MM.1S (cell line): Measurements from ENCODE around the gene SPACA9.

Source experiments
- DNase-seq: peaks from one replicate; pipeline ENCODE4 v3.0.0-alpha.2; 2015
- H2AFZ ChIP-seq: fragments of 300-600 bp; sonication (generic); 2 replicates; pipeline ENCODE4 v1.6.0; 2016; ENCODE audit warnings: antibody characterized with exemption, low read length
- H3F3A ChIP-seq: fragments of 300-600 bp; sonication (generic); 2 replicates; pipeline ENCODE4 v1.6.1; 2016; ENCODE audit warnings: mild to moderate bottlenecking, antibody characterized with exemption, low read length, moderate library complexity, mixed read lengths; ENCODE audit not compliant: insufficient read depth
- H3K27ac ChIP-seq: fragments of 300-600 bp; sonication (generic); 2 replicates; pipeline ENCODE4 v1.5.1; 2016; ENCODE audit warnings: mild to moderate bottlenecking, low read length
- H3K27me3 ChIP-seq: fragments of 300-600 bp; sonication (generic); replicated peaks from 2 replicates; pipeline ENCODE4 v1.6.0; 2016; ENCODE audit warnings: low read length; ENCODE audit not compliant: insufficient read depth
- H3K36me3 ChIP-seq: fragments of 300-600 bp; sonication (generic); replicated peaks from 2 replicates; pipeline ENCODE4 v1.6.1; 2016; ENCODE audit warnings: mild to moderate bottlenecking, low read length, mixed read lengths; ENCODE audit not compliant: insufficient read depth
- H3K4me1 ChIP-seq: fragments of 300-600 bp; sonication (generic); 2 replicates; pipeline ENCODE4 v1.6.1; 2016; ENCODE audit warnings: low read length, mixed read lengths
- H3K4me2 ChIP-seq: fragments of 300-600 bp; sonication (generic); 2 replicates; pipeline ENCODE4 v1.6.0; 2016; ENCODE audit warnings: low read depth, low read length
- H3K4me3 ChIP-seq: fragments of 300-600 bp; sonication (generic); 2 replicates; pipeline ENCODE4 v1.5.1; 2016; ENCODE audit warnings: low read length, mixed read lengths
- H3K79me2 ChIP-seq: fragments of 300-600 bp; sonication (generic); 2 replicates; pipeline ENCODE4 v1.6.1; 2016; ENCODE audit warnings: mixed run types, low read length, mixed read lengths
- H3K9ac ChIP-seq: fragments of 300-600 bp; sonication (generic); 2 replicates; pipeline ENCODE4 v1.6.1; 2016; ENCODE audit warnings: low read length, mixed read lengths
- H3K9me2 ChIP-seq: fragments of 300-600 bp; sonication (generic); replicated peaks from 2 replicates; pipeline ENCODE4 v1.6.1; 2016; ENCODE audit warnings: mild to moderate bottlenecking, low read length, mixed read lengths; ENCODE audit not compliant: insufficient read depth
- H3K9me3 ChIP-seq: fragments of 300-600 bp; sonication (generic); replicated peaks from 2 replicates; pipeline ENCODE4 v1.6.1; 2016; ENCODE audit warnings: mild to moderate bottlenecking, low read length, mixed read lengths; ENCODE audit not compliant: insufficient read depth
- H4K20me1 ChIP-seq: fragments of 300-600 bp; sonication (generic); 2 replicates; pipeline ENCODE4 v1.6.1; 2016; ENCODE audit warnings: mild to moderate bottlenecking, low read length, moderate library complexity, mixed read lengths; ENCODE audit not compliant: insufficient read depth
- CTCF ChIP-seq: fragments of 300-600 bp; sonication (generic); IDR thresholded peaks from 2 replicates; pipeline ENCODE4 v1.5.1; 2016; ENCODE audit warnings: antibody characterized with exemption, low read length, mixed read lengths
- EZH2 ChIP-seq: fragments of 300-600 bp; sonication (generic); optimal IDR thresholded peaks from 2 replicates; pipeline ENCODE3; 2017; ENCODE audit warnings: low read depth, mild to moderate bottlenecking, antibody characterized with exemption, low read length, mixed read lengths
- EZH2phosphoT487 ChIP-seq: fragments of 300-600 bp; sonication (generic); IDR thresholded peaks from 2 replicates; pipeline ENCODE4 v1.6.1; 2018; ENCODE audit warnings: antibody characterized with exemption, low read length

SPACA9 gene

GRCh38 chr9:132887181-132888120 is 8.8 kb downstream of the SPACA9 start:
- Histone ChIP-seq H3F3A (no peaks in the 10 kb centered on the region), H3K79me2 (no peaks in the 10 kb centered on the region), H3K4me3 (no peak overlapping the region), H3K9me2 (no peaks in the 10 kb centered on the region), H3K9me3 (no peaks in the 10 kb centered on the region), H3K4me1 (no peaks in the 10 kb centered on the region), H2AFZ (no peak overlapping the region), H4K20me1 (no peaks in the 10 kb centered on the region), H3K27me3 (no peaks in the 10 kb centered on the region), H3K36me3 (no peaks in the 10 kb centered on the region), H3K27ac (no peak overlapping the region), H3K4me2 (no peak overlapping the region), H3K9ac (no peak overlapping the region)
- TF ChIP-seq CTCF (no peak), EZH2phosphoT487 (no peak), EZH2 (no peak)
- DNase-seq: no peak

GRCh38 chr9:132888151-132888550 is 9.5 kb downstream of the SPACA9 start:
- H3K36me3 ChIP-seq: no peaks in the 10 kb centered on the region
- H3K9ac ChIP-seq: no peak overlapping the region
- DNase-seq: no peak
- H3K27ac ChIP-seq: no peak overlapping the region
- H3K79me2 ChIP-seq: no peaks in the 10 kb centered on the region
- H3K4me2 ChIP-seq: no peak overlapping the region
- TF ChIP-seq CTCF (no peak), EZH2phosphoT487 (no peak), EZH2 (no peak)
- H3K4me1 ChIP-seq: no peaks in the 10 kb centered on the region
- H4K20me1 ChIP-seq: no peaks in the 10 kb centered on the region
- H3K27me3 ChIP-seq: no peaks in the 10 kb centered on the region
- no peak overlapping the region for H3K4me3 ChIP-seq
- no peak overlapping the region for H2AFZ ChIP-seq
- no peaks in the 10 kb centered on the region for H3K9me2 ChIP-seq
- no peaks in the 10 kb centered on the region for H3K9me3 ChIP-seq
- no peaks in the 10 kb centered on the region for H3F3A ChIP-seq

- Histone ChIP-seq H4K20me1 (no peaks in the 10 kb centered on the region), H3K27ac (no peak overlapping the region), H3K27me3 (no peaks in the 10 kb centered on the region), H3K4me1 (no peaks in the 10 kb centered on the region), H2AFZ (no peak overlapping the region), H3K9me3 (no peaks in the 10 kb centered on the region), H3K4me2 (no peak overlapping the region), H3K36me3 (no peaks in the 10 kb centered on the region; the same call in 1 of the 2 replicates), H3K9me2 (no peaks in the 10 kb centered on the region), H3K4me3 (no peak overlapping the region), H3K9ac (no peak overlapping the region), H3F3A (no peaks in the 10 kb centered on the region), H3K79me2 (no peaks in the 10 kb centered on the region)
- TF ChIP-seq EZH2 (no peak), EZH2phosphoT487 (no peak)
- DNase-seq: no peak
These were observed 13.7 kb downstream of the SPACA9 start for GRCh38 chr9:132892400-132892799.

DNA sequence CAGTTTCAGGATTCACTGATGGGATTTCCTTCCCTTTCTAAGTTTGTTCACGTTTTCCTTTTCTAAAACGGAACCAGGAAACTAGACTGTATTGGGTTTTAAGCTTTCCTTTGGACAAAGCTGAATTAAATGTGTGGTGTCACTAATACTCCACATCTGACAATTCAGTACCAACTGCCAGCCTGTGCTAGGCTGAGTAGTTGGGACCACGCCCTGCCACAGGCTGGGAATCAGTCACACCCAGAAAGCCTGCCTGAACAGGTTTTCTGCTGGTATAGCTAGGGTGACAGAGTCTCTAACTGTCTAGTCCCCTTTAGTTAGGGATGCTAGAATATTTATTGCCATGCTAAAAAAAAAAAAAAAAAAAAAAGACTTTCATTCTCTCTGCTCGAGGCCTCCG is 15.6 kb downstream of the SPACA9 start:
- no peak overlapping the region for H3K4me2 ChIP-seq
- H3K4me1 ChIP-seq: no peaks in the 10 kb centered on the region
- no peaks in the 10 kb centered on the region for H3K9me2 ChIP-seq
- no peak overlapping the region for H3K27ac ChIP-seq
- H3K79me2 ChIP-seq: no peaks in the 10 kb centered on the region
- no peak for DNase-seq
- H2AFZ ChIP-seq: no peak overlapping the region
- no peak overlapping the region for H3K4me3 ChIP-seq
- no peak for TF ChIP-seq CTCF
- no peak for TF ChIP-seq EZH2phosphoT487
- no peak for TF ChIP-seq EZH2
- H3K9me3 ChIP-seq: no peaks in the 10 kb centered on the region
- no peaks in the 10 kb centered on the region for H3K27me3 ChIP-seq
- H4K20me1 ChIP-seq: no peaks in the 10 kb centered on the region
- no peaks in the 10 kb centered on the region for H3F3A ChIP-seq
- no peaks in the 10 kb centered on the region; the same call in 1 of the 2 replicates for H3K36me3 ChIP-seq
- no peak overlapping the region for H3K9ac ChIP-seq
